DMS153 (cell line): ENCODE data around the gene RPSA.
"Not testable (repeated sequence)": the region's sequence is repeated elsewhere in the genome, so short reads cannot be mapped to it uniquely, and the experiment has no call there.

Experiments
- DNase-seq: peaks from one replicate; lab custom pipeline; 2025; lab: John Stamatoyannopoulos, UW

The RPSA gene

DNA sequence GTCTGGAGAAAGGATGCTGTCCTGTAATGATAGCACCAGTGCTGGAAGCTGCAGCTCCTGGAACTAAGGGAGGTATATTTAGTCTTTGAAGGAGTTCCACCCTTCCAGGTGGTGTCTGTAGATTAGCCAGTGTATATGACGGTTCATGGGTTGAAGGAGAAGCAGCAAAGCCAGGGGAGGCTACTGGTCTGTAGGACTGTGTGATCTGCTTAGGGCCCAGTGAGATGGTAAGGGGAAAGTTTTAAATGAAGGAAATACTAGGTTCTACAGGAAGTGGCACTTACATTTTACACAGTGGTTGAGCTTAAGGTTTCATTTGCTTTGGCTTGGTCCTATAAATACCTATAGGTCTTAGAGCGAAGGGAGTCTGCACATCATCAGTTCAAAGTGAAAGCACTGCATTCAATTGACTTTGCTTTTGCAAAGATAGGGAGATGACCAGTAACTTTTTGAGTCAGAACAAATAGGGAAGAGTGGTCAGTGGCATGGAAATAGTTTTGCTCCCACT is 17.7 kb upstream of the RPSA start:
- DNase-seq: no peak

DNA sequence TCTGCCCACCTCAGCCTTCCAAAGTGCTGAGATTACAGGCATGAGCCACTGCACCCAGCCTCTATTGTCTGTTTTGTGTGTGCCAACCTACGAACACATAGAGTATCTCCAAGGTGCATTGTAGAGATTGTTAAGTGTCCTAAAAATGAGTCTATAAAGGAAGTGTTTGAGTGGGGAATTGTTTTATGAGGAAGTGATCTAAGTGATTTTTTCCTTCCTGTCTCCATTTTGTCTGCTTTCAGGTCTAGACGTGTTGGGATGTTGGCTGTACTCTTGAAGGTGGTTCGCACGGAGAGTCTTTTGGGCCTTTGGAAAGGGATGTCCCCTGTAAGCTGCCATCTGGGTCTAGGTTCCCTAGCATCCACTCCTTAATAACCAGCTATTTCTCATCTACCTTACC is 16.3 kb upstream of the RPSA start:
- DNase-seq: no peak

DNA sequence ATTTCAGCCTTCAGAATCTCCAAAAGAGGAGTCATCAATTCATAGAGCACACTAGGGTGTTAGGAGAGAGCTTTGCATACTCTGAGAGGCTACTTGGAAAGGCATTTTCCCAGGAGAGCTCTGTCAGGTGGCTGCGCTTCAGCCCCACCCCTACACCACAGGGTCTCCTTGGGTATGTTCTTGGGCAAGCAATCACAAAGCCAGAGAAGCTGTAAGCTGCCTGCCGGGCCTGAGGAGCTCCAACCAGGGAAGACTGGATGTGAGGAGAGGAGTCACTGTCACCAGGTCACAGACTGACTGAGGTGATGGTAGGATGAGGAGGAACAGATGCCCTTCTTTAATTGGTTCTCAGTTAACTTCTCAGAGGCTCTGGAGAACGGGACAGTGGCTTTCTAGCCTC is 9.8 kb upstream of the RPSA start:
- no peak for DNase-seq

DNA sequence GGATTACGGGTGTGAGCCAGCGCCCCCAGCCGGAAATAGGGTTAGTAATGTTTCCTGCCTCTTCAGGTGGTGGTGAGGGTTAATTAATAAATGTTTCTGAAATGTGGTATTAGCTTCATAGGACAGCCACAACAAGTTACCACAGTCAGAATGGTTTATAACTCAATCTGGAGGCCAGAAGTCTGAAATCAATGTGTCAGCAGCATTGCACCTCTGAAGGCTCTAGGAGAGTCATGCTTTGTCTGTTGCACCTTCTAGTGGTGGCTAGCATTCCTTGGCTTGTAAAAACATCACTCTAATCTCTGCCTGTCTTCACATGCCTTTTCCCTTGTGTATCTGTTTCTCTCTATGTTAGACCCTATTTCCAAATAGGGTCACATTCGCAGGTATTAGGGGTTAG is 7.8 kb upstream of the RPSA start:
- no peak for DNase-seq

DNA sequence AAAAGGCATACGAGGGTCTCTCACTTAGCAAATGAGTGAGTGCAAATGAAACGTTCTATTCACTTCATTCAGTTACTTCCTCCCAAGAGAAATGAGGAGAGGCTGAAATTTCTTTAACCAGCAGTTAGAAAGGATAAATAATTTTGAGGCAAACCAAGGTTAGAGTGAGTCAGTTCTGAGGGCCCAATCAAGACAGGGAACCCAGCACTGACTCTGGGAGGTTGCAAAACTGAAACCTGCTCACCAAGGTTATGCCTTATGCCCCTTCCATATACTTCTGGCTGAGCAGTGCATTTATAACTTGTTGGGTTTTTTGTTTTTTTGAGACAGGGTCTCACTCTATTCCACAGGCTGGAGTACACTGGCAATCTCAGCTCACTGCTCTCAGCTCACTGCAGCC is 4.5 kb upstream of the RPSA start:
- DNase-seq: no peak

DNA sequence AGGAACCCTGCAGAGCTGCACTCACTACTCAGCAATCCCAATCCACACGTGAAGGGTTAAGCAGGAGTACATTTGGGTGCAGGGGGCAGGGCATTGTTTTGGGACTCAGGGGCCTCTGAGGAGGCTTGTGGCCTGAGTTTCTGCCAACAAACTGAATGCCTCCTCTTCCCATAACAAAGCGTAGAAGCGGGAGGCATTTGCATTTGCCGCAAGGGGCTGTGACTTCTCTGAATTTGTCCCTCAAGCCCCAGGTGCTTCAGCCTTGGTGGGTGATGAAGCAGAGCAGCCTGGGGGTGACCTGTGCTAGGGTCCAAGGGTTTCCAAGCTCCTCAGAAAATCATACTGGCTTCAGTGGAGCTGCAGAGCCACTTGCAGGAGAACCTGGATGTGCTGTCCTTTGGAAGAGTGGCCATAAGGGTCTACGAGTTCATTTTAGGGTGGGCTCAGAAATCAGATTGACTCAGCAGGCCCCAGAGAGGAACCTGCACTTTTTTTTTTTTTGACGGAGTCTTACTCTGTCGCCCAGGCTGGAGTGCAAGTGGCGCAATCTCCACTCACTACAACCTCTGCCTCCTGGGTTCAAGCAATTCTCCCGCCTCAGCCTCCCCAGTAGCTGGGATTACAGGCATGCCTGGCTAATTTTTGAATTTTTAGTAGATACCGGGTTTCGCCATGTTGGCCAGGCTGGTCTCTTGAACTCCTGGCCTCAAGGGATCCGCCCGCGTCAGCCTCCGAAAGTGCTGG is 1.4 kb upstream of the RPSA start:
- no peak for DNase-seq

DNA sequence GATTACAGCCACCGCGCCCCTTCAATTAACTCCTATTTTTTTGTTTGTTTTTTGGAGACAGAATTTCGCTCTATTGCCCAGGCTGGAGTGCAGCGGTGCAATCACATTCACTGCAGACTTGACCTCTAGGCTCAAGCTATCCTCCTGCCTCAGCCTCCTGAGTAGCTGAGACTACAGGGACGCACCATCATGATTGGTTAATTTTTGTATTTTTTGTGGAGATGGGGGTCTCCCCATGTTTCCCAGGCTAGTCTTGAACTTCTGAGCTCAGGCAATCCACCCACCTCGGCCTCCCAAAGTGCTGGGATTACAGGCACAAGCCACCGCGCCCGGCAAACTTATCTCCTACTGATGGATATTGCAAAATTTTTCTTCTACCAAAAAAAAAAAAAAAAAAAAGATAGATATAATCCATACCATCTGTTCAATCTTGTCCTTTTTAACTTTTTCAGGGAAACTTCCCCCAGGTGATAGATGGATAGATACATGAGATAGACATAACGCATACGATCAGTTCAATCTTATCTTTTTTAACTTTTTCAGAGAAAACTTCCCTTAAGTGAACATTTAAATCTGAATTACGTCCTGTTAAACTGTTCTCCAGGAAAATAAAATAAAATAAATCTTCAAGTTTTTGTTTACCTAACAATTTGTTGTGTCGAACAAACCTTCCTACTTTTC is 693 bp upstream of the RPSA start:
- DNase-seq: no peak

DNA sequence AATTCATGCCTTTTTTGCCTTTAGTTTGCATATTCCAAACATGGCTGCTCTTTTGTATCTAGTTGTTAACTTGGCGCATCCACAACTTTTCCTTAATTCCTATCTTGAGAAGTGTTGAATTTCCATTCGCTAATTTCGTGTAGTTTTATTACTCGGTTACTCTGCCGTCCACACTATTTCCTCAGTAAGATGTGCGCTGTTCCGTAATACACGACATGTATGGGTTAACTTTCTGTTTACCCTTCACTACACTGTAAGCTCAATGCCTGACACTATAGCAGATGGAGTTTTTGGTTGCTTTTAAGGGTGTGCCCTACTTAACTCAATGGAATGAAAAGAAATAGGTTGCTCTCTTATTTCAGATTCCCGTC is 724 bp downstream of the RPSA start:
- DNase-seq: no peak

DNA sequence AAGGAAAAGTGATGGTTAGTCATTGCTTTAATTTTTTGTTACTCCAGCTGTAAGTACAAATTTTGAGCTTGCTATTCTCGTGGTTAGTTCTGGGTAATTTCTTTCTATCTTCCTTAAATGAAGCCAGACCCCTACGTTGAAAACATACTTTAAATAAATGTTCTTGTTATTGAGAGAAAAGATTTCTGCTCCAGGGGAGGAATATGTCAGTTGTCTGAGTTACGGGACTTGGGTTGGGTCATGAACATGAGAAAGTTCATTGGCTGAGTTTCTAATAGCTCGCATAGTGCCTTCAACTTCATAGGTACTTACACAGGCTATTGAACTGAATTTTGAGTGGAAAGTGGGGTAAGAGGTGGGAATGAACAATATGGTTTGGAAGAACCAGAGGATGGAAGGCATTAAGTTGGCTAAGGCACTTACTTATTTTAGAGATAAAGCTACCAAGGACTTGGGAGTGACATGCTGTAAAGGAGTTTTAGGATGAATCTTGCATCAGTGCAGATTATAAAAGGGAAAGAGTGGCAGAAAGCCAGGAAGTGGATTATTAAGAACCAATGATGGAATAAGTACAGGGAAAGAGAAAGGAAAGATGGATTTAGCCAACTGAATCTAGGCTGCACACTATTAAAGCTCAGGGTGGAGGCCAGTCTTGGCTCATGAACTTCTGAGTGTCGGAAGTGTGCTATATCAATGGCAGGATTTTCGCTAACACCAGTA is 1.4 kb downstream of the RPSA start:
- no peak for DNase-seq

DNA sequence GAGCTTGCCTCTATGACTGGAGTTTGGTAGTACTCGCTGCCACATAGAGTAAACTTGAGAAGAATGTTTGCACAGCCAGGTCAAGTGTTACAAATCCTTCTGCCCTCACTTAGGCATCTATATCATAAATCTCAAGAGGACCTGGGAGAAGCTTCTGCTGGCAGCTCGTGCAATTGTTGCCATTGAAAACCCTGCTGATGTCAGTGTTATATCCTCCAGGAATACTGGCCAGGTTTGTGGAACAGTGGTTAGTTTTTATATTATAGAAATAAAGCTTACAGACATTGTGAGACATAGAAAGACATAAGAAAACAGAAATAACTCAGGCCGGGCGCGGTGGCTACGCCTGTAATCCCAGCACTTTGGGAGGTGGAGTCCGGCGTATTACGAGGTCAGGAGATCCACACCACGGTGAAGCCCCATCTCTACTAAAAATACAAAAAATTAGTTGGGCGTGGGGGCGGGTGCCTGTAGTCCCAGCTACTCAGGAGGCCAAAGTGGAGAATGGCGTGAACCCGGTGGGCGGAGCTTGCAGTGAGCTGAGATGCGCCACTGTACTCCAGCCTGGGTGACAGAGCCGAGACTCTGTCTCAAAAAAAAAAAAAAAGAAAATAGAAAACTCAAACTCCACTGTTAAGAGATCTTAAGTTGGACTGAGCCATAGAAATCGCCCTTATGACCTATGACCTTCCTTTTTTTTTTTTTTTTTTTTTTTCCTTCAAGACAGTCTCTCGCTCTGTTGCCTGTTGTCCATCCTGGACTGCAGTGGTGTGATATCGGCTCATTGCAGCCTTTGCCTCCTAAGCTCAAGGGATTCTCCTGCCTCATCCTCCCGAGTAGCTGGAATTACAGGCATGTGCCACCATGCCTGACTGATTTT is 2.2 kb downstream of the RPSA start:
- DNase-seq: no peak

DNA sequence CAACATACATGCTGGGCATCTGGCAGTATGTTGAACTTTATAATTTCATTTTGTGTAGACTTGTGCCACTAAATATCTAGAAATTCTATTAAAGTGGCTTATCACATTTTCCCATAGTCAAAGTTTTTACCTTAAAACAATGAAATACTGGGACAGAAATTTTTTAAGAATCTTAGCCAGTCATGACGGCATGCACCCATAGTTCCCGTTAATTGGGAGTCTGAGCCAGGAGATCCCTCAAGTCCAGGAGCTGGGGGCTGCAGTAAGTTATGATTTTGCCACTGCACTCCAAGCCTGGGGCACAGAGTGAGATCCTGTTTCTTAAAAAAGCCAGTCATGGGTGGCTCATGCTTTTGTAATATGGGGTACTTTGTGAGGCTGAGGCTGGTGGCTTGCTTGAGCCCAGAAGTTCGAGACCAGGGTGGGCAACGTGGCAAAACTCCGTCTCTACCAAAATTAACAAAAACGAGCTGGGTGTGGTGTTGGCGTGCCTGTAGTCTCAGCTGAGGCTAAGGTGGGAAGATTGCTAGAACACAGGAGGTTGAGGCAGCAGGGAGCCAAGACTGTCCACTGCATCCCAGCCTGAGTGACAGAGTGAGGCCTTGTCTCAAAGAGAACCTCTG is 3.1 kb downstream of the RPSA start:
- DNase-seq: no peak

DNA sequence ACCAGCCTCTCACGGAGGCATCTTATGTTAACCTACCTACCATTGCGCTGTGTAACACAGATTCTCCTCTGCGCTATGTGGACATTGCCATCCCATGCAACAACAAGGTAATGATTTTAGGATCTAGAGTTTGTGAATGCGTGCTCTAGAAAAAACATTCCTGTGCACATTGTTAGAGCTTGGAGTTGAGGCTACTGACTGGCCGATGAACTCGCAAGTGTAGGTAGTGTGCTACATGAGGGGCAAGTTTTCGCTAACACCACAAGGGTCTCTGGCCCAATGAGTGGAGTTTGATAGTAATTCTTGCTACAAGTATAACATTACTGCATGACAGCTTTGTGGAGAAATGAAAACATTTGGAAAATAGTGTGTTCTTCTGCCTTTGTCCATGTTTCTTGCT is 4.4 kb downstream of the RPSA start:
- DNase-seq: no peak

DNA sequence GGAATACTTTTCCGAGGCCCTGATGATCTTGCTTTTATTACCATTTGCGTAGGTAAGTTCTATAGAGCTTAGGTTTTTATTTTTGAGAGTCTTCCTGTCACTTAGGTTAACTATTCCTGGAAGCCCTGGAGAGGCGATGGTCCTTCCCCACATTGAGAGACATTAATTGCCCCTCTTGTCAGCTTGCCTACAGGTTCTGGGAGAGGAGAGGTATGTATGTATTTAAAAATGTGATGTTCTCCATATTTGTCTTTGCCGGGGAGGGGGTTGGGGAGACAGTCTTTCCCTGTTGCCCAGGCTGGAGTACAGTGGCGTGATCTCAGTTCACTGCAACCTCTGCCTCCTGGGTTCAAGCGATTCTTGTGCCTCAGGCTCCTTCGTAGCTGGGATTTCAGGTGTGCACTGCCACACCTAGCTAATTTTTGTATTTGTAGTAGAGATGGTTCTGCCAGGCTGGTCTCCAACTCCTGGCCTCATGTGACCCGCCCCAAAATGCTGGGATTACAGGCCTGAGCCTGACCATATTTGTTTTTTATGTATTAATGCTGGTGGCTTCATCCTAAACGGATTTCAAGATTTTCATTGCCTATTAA is 6.2 kb downstream of the RPSA start:
- no peak for DNase-seq

DNA sequence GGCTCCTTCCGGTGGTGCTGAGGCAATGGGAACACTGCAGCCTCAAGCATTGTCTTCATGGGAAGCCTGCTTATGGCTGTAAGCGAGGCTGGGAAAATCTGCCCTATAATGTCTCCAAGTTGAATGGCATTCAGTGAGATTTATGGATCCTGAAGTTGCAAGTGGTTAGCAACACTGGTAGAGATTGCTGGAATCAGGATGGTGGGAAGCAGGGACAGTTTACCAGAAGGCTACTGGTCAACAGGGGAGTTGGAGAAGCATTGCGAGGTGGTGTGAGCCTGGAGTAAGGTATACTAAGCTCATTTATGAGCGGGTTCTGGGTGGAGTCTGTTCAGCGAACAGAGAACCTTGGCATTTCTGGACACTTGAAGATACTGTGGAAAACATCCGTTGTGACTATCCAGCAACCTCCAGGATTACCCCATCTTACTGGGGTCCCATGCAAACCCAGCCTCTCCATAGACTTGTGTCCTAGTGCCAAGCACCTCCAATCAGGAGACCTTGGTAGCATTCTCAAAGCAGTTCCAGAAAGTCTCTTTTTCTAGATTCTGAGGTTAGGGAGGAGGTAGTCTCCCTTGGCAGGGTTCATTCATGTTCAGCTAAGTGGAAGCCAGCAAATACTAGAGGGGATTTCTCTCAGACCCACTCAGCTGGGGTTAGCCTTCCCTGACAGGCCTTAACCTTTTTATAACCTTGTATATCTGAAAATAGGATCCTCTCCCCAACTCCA is 7.3 kb downstream of the RPSA start:
- no peak for DNase-seq

DNA sequence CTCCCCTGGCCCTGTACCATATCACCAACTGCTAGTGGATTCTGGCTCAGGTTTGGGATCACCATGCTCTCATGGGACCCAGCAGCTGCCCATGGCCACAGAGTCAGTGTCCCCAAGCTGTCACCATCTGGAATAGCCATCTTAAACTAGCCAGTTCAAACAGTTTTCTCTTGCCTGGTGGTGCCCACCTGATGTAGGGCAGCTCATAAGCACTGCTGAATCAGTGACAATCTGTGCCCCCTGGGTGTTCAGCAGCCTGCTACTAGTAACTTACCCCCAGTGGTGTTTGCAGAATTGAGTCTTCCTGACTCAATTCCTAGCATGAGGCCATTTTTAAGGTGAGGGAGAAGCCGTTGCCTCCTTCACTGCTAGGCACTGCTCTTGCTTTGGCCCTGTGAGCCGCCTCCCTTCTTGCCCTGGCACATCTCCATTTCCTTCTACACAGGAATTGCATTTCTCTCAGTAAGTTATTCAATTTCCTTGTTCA is 7.9 kb downstream of the RPSA start:
- DNase-seq: no peak

DNA sequence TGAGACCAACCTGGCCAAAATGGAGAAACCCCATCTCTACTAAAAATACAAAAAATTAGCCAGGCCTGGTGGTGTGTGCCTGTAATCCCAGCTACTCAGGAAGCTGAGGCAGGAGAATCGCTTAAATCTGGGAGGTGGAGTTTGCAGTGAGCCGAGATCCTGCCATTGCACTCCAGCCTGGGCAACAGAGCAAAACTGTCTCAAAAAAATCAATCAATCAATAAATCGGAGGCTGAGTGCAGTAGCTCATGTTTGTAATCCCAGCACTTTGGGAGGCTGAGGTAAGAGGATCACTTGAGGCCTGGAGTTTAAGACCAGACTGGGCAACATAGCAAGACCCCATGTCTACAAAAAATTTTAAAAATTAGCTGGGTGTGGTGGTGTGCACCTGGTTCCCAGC is 8.8 kb downstream of the RPSA start:
- not testable (repeated sequence) for DNase-seq

DNA sequence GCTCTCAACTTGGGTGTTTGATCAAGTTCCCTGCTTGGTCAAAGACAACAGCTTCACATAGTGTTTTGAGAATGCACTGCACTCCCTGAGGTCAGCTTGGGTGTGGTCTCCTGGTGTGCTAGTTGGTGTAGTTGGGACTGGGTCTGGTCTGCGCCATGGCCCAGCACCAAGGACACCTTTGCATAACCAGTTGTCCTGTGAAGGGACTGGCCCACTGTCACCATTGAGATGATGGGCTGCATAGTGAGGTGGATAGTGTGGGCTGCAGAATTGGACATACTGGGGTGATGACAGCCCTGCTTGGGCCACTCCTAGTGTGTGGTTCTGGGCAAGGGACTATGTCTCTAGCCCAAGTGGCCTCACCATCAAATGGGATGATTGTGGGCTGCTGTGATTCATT is 9.5 kb downstream of the RPSA start:
- no peak for DNase-seq

DNA sequence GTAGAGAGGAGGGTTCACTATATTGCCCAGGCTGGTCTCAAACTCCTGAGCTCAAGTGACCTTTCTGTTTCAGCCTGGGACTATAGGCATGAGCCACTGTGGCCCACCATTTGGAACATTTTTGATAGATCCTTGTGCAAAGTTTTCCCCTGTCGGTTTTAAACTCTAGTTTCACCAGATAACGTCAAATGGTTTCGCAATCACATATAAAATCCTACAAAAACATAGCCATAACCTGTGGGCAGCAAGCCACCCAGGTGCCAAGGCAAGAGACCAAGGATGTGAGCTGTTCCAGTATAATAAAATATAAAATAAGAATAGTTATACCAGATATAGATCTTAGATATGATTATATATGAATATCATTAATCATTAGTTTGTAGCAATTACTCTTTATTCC is 10.5 kb downstream of the RPSA start:
- not testable (repeated sequence) for DNase-seq

DNA sequence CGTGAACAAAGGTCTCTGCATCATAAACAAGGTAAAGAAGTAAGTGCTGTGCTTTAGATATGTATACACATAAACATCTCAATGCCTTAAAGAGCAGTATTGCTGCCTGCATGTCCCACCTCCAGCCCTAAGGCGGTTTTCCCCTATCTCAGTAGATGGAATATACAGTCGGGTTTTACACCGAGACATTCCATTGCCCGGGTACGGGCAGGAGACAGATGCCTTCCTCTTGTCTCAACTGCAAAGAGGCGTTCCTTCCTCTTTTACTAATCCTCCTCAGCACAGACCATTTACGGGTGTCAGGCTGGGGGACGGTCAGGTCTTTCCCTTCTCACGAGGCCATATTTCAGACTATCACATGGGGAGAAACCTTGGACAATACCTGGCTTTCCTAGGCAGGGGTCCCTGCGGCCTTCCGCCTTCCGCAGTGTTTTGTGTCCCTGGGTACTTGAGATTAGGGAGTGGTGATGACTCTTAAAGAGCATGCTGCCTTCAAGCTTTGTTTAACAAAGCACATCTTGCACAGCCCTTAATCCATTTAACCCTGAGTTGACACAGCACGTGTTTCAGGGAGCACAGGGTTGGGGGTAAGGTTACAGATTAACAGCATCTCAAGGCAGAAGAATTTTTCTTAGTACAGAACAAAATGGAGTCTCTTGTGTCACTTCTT is 12.2 kb downstream of the RPSA start:
- not testable (repeated sequence) for DNase-seq
